ENCODE results near the gene PTP4A1. TPM values are rescaled to one million over a fixed set of nuclear protein-coding genes. Genes with fewer than 3 reads are reported as not detected.

The PTP4A1 gene
- polyA plus RNA-seq, 1 of the 3 experiments (the other 2 are of a cell fraction): 12.5 TPM

GRCh38 chr6:63576147-63576772 lies 4.0 kb downstream of the PTP4A1 start:
- Histone ChIP-seq H3K4me2 (no peak overlapping the region), H3K4me3 (ENCODE audit: low read depth in 2 of 2, low read length in 1 of 2) (no peak overlapping the region), H3K27ac (ENCODE audit: low read depth in 2 of 2, low read length in 1 of 2) (no peak overlapping the region), H3K9ac (no peak overlapping the region), H3K27me3 (ENCODE audit: insufficient read depth) (no peaks in the 10 kb centered on the region), H3F3A (replicated peaks; ENCODE audit: insufficient read depth) (peaks cover 8% of the 10 kb centered on the region), H2AFZ (ENCODE audit: low read depth) (no peak overlapping the region), H4K20me1 (ENCODE audit: insufficient read depth) (peaks cover 36% of the 10 kb centered on the region), H3K79me2 (ENCODE audit: insufficient read depth) (peaks cover 70% of the 10 kb centered on the region), H3K9me3 (no peaks in the 10 kb centered on the region), H3K4me1 (ENCODE audit: control insufficient read depth in 1 of 2, insufficient read depth in 2 of 2, low read depth in 1 of 2, low read length in 1 of 2) (peaks cover 0 to 5% of the 10 kb centered on the region in 2 experiments; a peak in 3 of 4 replicates), H3K9me2 (no peaks in the 10 kb centered on the region), H3K36me3 (replicated peaks in 1 of 2; ENCODE audit: control insufficient read depth in 1 of 2, insufficient read depth in 2 of 2, low read length in 1 of 2) (peaks cover 49 to 52% of the 10 kb centered on the region in 2 experiments)
- 84% methylated on average over 3 of the region's 3 CpGs for WGBS (ENCODE audit: low lambda C conversion rate)
- TF ChIP-seq SMC3 (IDR thresholded peaks at IDR 0.05; ENCODE audit: low read depth, low read length) (no peak), NFIC (IDR thresholded peaks at IDR 0.05; ENCODE audit: borderline replicate concordance) (no peak), EP300 (IDR thresholded peaks at IDR 0.05; ENCODE audit: borderline replicate concordance in 1 of 2, low read depth in 1 of 2, low read length in 1 of 2) (no peak), FOXM1 (IDR thresholded peaks at IDR 0.05; ENCODE audit: low read depth) (no peak), MAX (IDR thresholded peaks at IDR 0.05; ENCODE audit: low read depth) (no peak), YY1 (IDR thresholded peaks at IDR 0.05; ENCODE audit: low read depth) (no peak), GATA2 (CRISPR knock-in tag; IDR thresholded peaks at IDR 0.05) (no peak), REST (IDR thresholded peaks at IDR 0.05; ENCODE audit: low read depth, low read length) (no peak), SIN3A (IDR thresholded peaks at IDR 0.05; ENCODE audit: borderline replicate concordance, low read depth, low read length) (no peak)
- ChIA-PET CTCF (interaction anchor here (1.5 kb wide), 1 partner anchor 21 kb away, joined by 4 read pairs; no protein-coding TSS in a partner anchor), POLR2A (no interaction called here)
- no peak for DNase-seq

- Histone ChIP-seq H3K4me3 (ENCODE audit: low read depth in 2 of 2, low read length in 1 of 2) (no peak overlapping the region), H3K4me2 (no peak overlapping the region), H3K27ac (ENCODE audit: low read depth in 2 of 2, low read length in 1 of 2) (no peak overlapping the region), H4K20me1 (ENCODE audit: insufficient read depth) (peaks cover 36% of the 10 kb centered on the region), H3K9ac (no peak overlapping the region), H3K27me3 (ENCODE audit: insufficient read depth) (no peaks in the 10 kb centered on the region), H2AFZ (ENCODE audit: low read depth) (no peak overlapping the region), H3K36me3 (replicated peaks in 1 of 2; ENCODE audit: control insufficient read depth in 1 of 2, insufficient read depth in 2 of 2, low read length in 1 of 2) (peaks cover 58 to 61% of the 10 kb centered on the region in 2 experiments), H3K79me2 (ENCODE audit: insufficient read depth) (peaks cover 70% of the 10 kb centered on the region), H3K9me3 (no peaks in the 10 kb centered on the region), H3F3A (replicated peaks; ENCODE audit: insufficient read depth) (peaks cover 14% of the 10 kb centered on the region), H3K9me2 (no peaks in the 10 kb centered on the region), H3K4me1 (ENCODE audit: control insufficient read depth in 1 of 2, insufficient read depth in 2 of 2, low read depth in 1 of 2, low read length in 1 of 2) (no peaks in the 10 kb centered on the region; a peak in 3 of 4 replicates)
- ChIA-PET CTCF (interaction anchor here (1.5 kb wide), 1 partner anchor 20 kb away, joined by 4 read pairs; no protein-coding TSS in a partner anchor), POLR2A (no interaction called here)
- no peak for TF ChIP-seq RXRA (IDR thresholded peaks at IDR 0.05; ENCODE audit: borderline replicate concordance, low read depth)
- TF ChIP-seq GATA2 (CRISPR knock-in tag; IDR thresholded peaks at IDR 0.05): no peak
- no peak for TF ChIP-seq SMC3 (IDR thresholded peaks at IDR 0.05; ENCODE audit: low read depth, low read length)
- TF ChIP-seq, protein P1, sequence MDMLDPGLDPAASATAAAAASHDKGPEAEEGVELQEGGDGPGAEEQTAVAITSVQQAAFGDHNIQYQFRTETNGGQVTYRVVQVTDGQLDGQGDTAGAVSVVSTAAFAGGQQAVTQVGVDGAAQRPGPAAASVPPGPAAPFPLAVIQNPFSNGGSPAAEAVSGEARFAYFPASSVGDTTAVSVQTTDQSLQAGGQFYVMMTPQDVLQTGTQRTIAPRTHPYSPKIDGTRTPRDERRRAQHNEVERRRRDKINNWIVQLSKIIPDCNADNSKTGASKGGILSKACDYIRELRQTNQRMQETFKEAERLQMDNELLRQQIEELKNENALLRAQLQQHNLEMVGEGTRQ (IDR thresholded peaks at IDR 0.05; ENCODE audit: borderline replicate concordance, low read depth, low read length): no peak
- WGBS (ENCODE audit: low lambda C conversion rate): 90% methylated on average over 5 of the region's 5 CpGs
- DNase-seq: no peak
Observed at GRCh38 chr6:63576985-63577712, 4.9 kb downstream of the PTP4A1 start.

Measured in SK-N-SH (cell line).